ENCODE results near the gene TMEM86B.

The TMEM86B gene

DNA sequence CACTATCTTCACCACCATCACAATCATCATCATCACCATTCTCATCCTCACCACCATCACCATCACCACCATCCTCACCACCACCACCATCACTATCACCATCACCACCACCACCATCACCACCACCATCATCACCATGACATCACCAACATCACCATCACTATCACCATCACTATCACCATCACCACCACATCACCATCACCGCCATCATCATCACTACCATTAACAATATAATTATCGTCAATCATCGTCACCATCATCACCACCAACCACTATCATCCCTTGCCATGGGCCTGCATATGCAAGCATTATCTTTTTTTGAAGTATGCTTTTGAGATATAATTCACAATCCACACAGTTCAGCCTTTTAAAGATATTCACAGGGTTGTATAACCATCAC lies 37.8 kb upstream of the TMEM86B start:
- H3K27ac ChIP-seq (ENCODE audit: low read depth, low read length), result no peak overlapping the region
- H3K36me3 ChIP-seq (ENCODE audit: control insufficient read depth in 1 of 2, insufficient read depth in 2 of 2, low read length in 2 of 2), result peaks cover 0 to 19% of the 10 kb centered on the region in 2 donors
- H3K27me3 ChIP-seq (ENCODE audit: control insufficient read depth in 1 of 2, insufficient read depth in 2 of 2, low read length in 2 of 2), result no peaks in the 10 kb centered on the region
- H3K9ac ChIP-seq (ENCODE audit: low read depth in 1 of 2, low read length in 2 of 2), result no peak overlapping the region
- H3K4me3 ChIP-seq (ENCODE audit: low read depth in 1 of 2, low read length in 2 of 2), result no peak overlapping the region
- no peaks in the 10 kb centered on the region for H3K9me3 ChIP-seq (ENCODE audit: control insufficient read depth in 1 of 2, low read length in 2 of 2)
- H3K4me1 ChIP-seq (ENCODE audit: control insufficient read depth in 1 of 2, insufficient read depth in 2 of 2, low read length in 2 of 2), result no peaks in the 10 kb centered on the region

DNA sequence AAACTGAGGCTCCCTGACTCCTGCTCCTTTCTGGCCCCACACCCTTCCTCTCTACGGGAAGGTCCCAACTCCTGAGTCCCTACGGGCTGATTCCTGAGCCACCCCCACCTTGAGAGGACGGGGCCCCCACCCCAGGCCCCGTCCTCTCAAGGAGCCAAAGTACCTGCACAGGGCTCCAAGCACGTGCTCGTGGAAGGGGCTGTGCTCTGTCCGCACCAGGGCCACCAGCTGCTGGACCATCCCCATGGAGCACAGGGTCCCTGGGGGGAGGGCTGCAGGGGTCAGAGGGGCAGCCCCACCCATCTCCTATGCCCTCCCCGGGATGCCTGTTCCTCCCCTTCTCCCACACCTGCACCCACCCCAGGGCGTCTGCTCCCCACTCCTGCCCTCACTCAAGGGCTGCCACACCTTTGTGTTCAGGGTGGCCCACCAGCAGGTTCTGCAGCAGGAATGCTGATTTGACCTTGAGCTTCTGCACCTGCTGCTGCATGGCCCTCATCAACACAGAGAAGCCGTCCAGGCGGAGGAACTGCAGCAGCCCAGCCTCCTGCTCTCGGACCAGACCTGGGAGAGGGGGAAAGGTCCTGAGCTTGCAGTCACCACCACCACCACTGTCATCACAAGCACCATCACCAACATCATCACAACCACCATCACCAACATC lies 37.3 kb upstream of the TMEM86B start:
- Histone ChIP-seq H3K9ac (ENCODE audit: low read depth in 1 of 2, low read length in 2 of 2) (no peak overlapping the region), H3K36me3 (ENCODE audit: control insufficient read depth in 1 of 2, insufficient read depth in 2 of 2, low read length in 2 of 2) (peaks cover 0 to 16% of the 10 kb centered on the region in 2 donors), H3K9me3 (ENCODE audit: control insufficient read depth in 1 of 2, low read length in 2 of 2) (no peaks in the 10 kb centered on the region), H3K4me3 (ENCODE audit: low read depth in 1 of 2, low read length in 2 of 2) (no peak overlapping the region), H3K27me3 (ENCODE audit: control insufficient read depth in 1 of 2, insufficient read depth in 2 of 2, low read length in 2 of 2) (no peaks in the 10 kb centered on the region), H3K27ac (ENCODE audit: low read depth, low read length) (no peak overlapping the region), H3K4me1 (ENCODE audit: control insufficient read depth in 1 of 2, insufficient read depth in 2 of 2, low read length in 2 of 2) (no peaks in the 10 kb centered on the region)

GRCh38 chr19:55265173-55265572 lies 36.6 kb upstream of the TMEM86B start:
- Histone ChIP-seq H3K9ac (ENCODE audit: low read depth in 1 of 2, low read length in 2 of 2) (no peak overlapping the region), H3K27me3 (ENCODE audit: control insufficient read depth in 1 of 2, insufficient read depth in 2 of 2, low read length in 2 of 2) (no peaks in the 10 kb centered on the region), H3K27ac (ENCODE audit: low read depth, low read length) (no peak overlapping the region), H3K9me3 (ENCODE audit: control insufficient read depth in 1 of 2, low read length in 2 of 2) (no peaks in the 10 kb centered on the region), H3K4me3 (ENCODE audit: low read depth in 1 of 2, low read length in 2 of 2) (no peak overlapping the region), H3K4me1 (ENCODE audit: control insufficient read depth in 1 of 2, insufficient read depth in 2 of 2, low read length in 2 of 2) (no peaks in the 10 kb centered on the region), H3K36me3 (ENCODE audit: control insufficient read depth in 1 of 2, insufficient read depth in 2 of 2, low read length in 2 of 2) (peaks cover 0 to 12% of the 10 kb centered on the region in 2 donors)

DNA sequence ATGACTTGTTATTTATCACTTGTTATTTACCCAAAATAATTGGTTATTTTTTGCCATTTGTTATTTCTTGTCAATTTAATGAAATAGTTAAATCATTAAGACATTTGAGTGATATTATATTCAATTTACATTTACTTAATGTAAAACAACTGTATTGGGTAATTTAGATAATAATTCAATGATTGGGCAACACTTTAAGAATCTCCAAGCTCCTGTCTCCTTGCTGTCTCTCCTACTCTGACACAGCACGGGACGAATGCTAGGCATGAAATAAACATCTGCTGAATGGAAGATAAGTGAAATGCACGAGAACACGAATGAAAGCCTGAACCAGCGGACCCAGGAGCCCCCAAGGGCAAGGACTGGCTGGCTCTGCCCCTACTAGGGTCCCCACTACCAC lies 36.0 kb upstream of the TMEM86B start:
- Histone ChIP-seq H3K4me1 (ENCODE audit: control insufficient read depth in 1 of 2, insufficient read depth in 2 of 2, low read length in 2 of 2) (peaks cover 0 to 5% of the 10 kb centered on the region in 2 donors), H3K36me3 (ENCODE audit: control insufficient read depth in 1 of 2, insufficient read depth in 2 of 2, low read length in 2 of 2) (peaks cover 0 to 5% of the 10 kb centered on the region in 2 donors), H3K4me3 (ENCODE audit: low read depth in 1 of 2, low read length in 2 of 2) (no peak overlapping the region), H3K9ac (ENCODE audit: low read depth in 1 of 2, low read length in 2 of 2) (no peak overlapping the region), H3K9me3 (ENCODE audit: control insufficient read depth in 1 of 2, low read length in 2 of 2) (no peaks in the 10 kb centered on the region), H3K27me3 (ENCODE audit: control insufficient read depth in 1 of 2, insufficient read depth in 2 of 2, low read length in 2 of 2) (no peaks in the 10 kb centered on the region), H3K27ac (ENCODE audit: low read depth, low read length) (no peak overlapping the region)

GRCh38 chr19:55262359-55262758 lies 33.8 kb upstream of the TMEM86B start:
- peaks cover 0 to 5% of the 10 kb centered on the region in 2 donors for H3K36me3 ChIP-seq (ENCODE audit: control insufficient read depth in 1 of 2, insufficient read depth in 2 of 2, low read length in 2 of 2)
- no peak overlapping the region for H3K27ac ChIP-seq (ENCODE audit: low read depth, low read length)
- no peaks in the 10 kb centered on the region for H3K9me3 ChIP-seq (ENCODE audit: control insufficient read depth in 1 of 2, low read length in 2 of 2)
- H3K9ac ChIP-seq (ENCODE audit: low read depth in 1 of 2, low read length in 2 of 2), result no peak overlapping the region
- H3K27me3 ChIP-seq (ENCODE audit: control insufficient read depth in 1 of 2, insufficient read depth in 2 of 2, low read length in 2 of 2), result no peaks in the 10 kb centered on the region
- H3K4me3 ChIP-seq (ENCODE audit: low read depth in 1 of 2, low read length in 2 of 2), result no peak overlapping the region
- peaks cover 1 to 10% of the 10 kb centered on the region in 2 donors for H3K4me1 ChIP-seq (ENCODE audit: control insufficient read depth in 1 of 2, insufficient read depth in 2 of 2, low read length in 2 of 2)

- Histone ChIP-seq H3K36me3 (ENCODE audit: control insufficient read depth in 1 of 2, insufficient read depth in 2 of 2, low read length in 2 of 2) (peaks cover 0 to 5% of the 10 kb centered on the region in 2 donors), H3K9me3 (ENCODE audit: control insufficient read depth in 1 of 2, low read length in 2 of 2) (no peaks in the 10 kb centered on the region), H3K27me3 (ENCODE audit: control insufficient read depth in 1 of 2, insufficient read depth in 2 of 2, low read length in 2 of 2) (no peaks in the 10 kb centered on the region), H3K9ac (ENCODE audit: low read depth in 1 of 2, low read length in 2 of 2) (no peak overlapping the region), H3K4me1 (ENCODE audit: control insufficient read depth in 1 of 2, insufficient read depth in 2 of 2, low read length in 2 of 2) (peaks cover 8 to 16% of the 10 kb centered on the region in 2 donors), H3K4me3 (ENCODE audit: low read depth in 1 of 2, low read length in 2 of 2) (no peak overlapping the region), H3K27ac (ENCODE audit: low read depth, low read length) (no peak overlapping the region)
Measured at GRCh38 chr19:55261671-55262126, 33.1 kb upstream of the TMEM86B start.

GRCh38 chr19:55259540-55260210 lies 31.1 kb upstream of the TMEM86B start:
- peaks cover 25 to 36% of the 10 kb centered on the region in 2 donors for H3K4me1 ChIP-seq (ENCODE audit: control insufficient read depth in 1 of 2, insufficient read depth in 2 of 2, low read length in 2 of 2)
- no peaks in the 10 kb centered on the region for H3K27me3 ChIP-seq (ENCODE audit: control insufficient read depth in 1 of 2, insufficient read depth in 2 of 2, low read length in 2 of 2)
- H3K36me3 ChIP-seq (ENCODE audit: control insufficient read depth in 1 of 2, insufficient read depth in 2 of 2, low read length in 2 of 2), result no peaks in the 10 kb centered on the region
- peak overlapping the region; percentile 68 to 74 for H3K9ac ChIP-seq (ENCODE audit: low read depth in 1 of 2, low read length in 2 of 2)
- H3K9me3 ChIP-seq (ENCODE audit: control insufficient read depth in 1 of 2, low read length in 2 of 2), result no peaks in the 10 kb centered on the region
- peak overlapping the region; percentile 91 to 93 for H3K4me3 ChIP-seq (ENCODE audit: low read depth in 1 of 2, low read length in 2 of 2)
- peak overlapping the region; percentile 87 for H3K27ac ChIP-seq (ENCODE audit: low read depth, low read length)

- H3K4me1 ChIP-seq (ENCODE audit: control insufficient read depth in 1 of 2, insufficient read depth in 2 of 2, low read length in 2 of 2), result peaks cover 28 to 42% of the 10 kb centered on the region in 2 donors
- H3K9ac ChIP-seq (ENCODE audit: low read depth in 1 of 2, low read length in 2 of 2), result peak within 1 kb of the TSS; percentile 78 to 89
- peak within 1 kb of the TSS; percentile 87 for H3K27ac ChIP-seq (ENCODE audit: low read depth, low read length)
- H3K4me3 ChIP-seq (ENCODE audit: low read depth in 1 of 2, low read length in 2 of 2), result peak within 1 kb of the TSS; percentile 91 to 93
- no peaks in the 10 kb centered on the region for H3K9me3 ChIP-seq (ENCODE audit: control insufficient read depth in 1 of 2, low read length in 2 of 2)
- no peaks in the 10 kb centered on the region for H3K27me3 ChIP-seq (ENCODE audit: control insufficient read depth in 1 of 2, insufficient read depth in 2 of 2, low read length in 2 of 2)
- no peaks in the 10 kb centered on the region for H3K36me3 ChIP-seq (ENCODE audit: control insufficient read depth in 1 of 2, insufficient read depth in 2 of 2, low read length in 2 of 2)
Measured at GRCh38 chr19:55258828-55259539, 30.4 kb upstream of the TMEM86B start, which contains the start of gene PPP6R1. TSS of gene PPP6R1 (minus strand) at chr19:55259017. CDS start at chr19:55247103, 11,914 bp downstream.

- Histone ChIP-seq H3K9me3 (ENCODE audit: control insufficient read depth in 1 of 2, low read length in 2 of 2) (no peaks in the 10 kb centered on the region), H3K9ac (ENCODE audit: low read depth in 1 of 2, low read length in 2 of 2) (peak overlapping the region; percentile 78 to 81), H3K4me3 (ENCODE audit: low read depth in 1 of 2, low read length in 2 of 2) (peak overlapping the region; percentile 91 to 93), H3K4me1 (ENCODE audit: control insufficient read depth in 1 of 2, insufficient read depth in 2 of 2, low read length in 2 of 2) (peaks cover 30 to 44% of the 10 kb centered on the region in 2 donors), H3K36me3 (ENCODE audit: control insufficient read depth in 1 of 2, insufficient read depth in 2 of 2, low read length in 2 of 2) (no peaks in the 10 kb centered on the region), H3K27me3 (ENCODE audit: control insufficient read depth in 1 of 2, insufficient read depth in 2 of 2, low read length in 2 of 2) (no peaks in the 10 kb centered on the region), H3K27ac (ENCODE audit: low read depth, low read length) (peak overlapping the region; percentile 87)
Measured at GRCh38 chr19:55258476-55258827, 29.9 kb upstream of the TMEM86B start.
